Body of pancreas (tissue), 4 donors: ENCODE data around the gene ENTHD1.

Experiments
- POLR2A ChIP-seq, 3 donors: fragments of 450-650 bp; IDR thresholded peaks; one replicate each; pipeline ENCODE4 v1.6.1; 2016; ENCODE audit warnings: antibody characterized with exemption in 3 of 3, mild to moderate bottlenecking in 2 of 3
- TF ChIP-seq, protein P1 (sequence below), 7 experiments: fragments of 450-650 bp in 4 of 7; fragments of 200-600 bp in 3 of 7; sonication (generic) in 3 of 7; IDR thresholded peaks; one replicate each; pipeline ENCODE4 v1.5.1; 2016 to 2019; ENCODE audit warnings: antibody characterized with exemption in 7 of 7

DNA sequence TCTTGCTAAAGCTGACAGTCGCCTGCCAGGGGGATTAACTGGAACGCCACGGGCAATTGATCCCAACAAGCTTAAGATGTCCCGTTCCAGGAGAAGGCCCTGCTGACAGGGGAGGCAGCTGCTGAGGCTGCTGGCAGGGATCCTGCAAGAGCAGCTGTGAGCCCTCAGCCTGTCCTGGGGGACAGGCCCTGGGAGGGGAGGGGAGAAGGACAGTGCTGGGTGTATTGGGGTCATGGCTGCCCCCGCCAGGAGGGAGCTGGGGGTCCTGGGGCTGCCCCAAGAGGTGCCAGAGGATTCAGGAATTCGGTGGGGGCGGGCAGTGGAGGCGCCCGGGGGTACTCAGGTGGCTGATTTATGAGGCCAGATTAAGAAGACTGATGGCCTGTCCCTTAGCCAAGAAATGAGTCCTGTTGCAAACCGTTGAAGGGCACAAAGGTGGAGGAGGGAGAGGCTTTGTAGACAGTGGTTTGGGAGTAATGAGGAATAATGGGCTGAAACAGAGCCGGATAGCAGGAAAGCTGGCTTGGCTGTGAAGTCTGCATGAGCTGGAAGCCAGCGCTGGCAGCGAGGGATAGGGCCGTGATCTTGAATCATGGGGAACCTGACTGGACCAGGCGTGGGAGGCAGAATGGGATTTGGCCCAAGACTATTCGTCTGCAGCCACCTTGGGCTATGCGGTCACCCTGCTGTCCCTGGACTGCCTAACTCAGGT, 189.5 kb downstream of the ENTHD1 start:
- TF ChIP-seq, protein P1, sequence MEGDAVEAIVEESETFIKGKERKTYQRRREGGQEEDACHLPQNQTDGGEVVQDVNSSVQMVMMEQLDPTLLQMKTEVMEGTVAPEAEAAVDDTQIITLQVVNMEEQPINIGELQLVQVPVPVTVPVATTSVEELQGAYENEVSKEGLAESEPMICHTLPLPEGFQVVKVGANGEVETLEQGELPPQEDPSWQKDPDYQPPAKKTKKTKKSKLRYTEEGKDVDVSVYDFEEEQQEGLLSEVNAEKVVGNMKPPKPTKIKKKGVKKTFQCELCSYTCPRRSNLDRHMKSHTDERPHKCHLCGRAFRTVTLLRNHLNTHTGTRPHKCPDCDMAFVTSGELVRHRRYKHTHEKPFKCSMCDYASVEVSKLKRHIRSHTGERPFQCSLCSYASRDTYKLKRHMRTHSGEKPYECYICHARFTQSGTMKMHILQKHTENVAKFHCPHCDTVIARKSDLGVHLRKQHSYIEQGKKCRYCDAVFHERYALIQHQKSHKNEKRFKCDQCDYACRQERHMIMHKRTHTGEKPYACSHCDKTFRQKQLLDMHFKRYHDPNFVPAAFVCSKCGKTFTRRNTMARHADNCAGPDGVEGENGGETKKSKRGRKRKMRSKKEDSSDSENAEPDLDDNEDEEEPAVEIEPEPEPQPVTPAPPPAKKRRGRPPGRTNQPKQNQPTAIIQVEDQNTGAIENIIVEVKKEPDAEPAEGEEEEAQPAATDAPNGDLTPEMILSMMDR (IDR thresholded peaks at IDR 0.05), result no peak
- no peak for TF ChIP-seq POLR2A (IDR thresholded peaks at IDR 0.05)
